Endothelial cell (in vitro differentiated cells): ENCODE data around the gene HDLBP. TPM values are rescaled to one million over a fixed set of nuclear protein-coding genes. Genes with fewer than 3 reads are reported as not detected.

Source experiments
- total RNA-seq: library from RNA; stranded (reverse); fragmentation: NEBNext Ultra II Directional; extraction: Animal tissue kit (Norgen Biotek cat#: 25700); gene quantifications from one replicate; pipeline ENCODE4 v1.2.1, GENCODE V29; 2021; ENCODE audit not compliant: unreplicated experiment

Gene HDLBP
- total RNA-seq, 1 donor from 2014 or later = 364 TPM

Other genes with a start within 250 kb of the HDLBP start
- 82.4 TPM for gene MTERF4, start 213.4 kb downstream of the HDLBP start, total RNA-seq
- gene PASK, start 166.2 kb downstream of the HDLBP start, total RNA-seq = 39.7 TPM
- 61.6 TPM for gene PPP1R7, start 165.2 kb downstream of the HDLBP start, total RNA-seq
- gene ANO7, start 127.0 kb downstream of the HDLBP start, total RNA-seq = 16.1 TPM
- 487 TPM for gene SEPTIN2, start 253 bp upstream of the HDLBP start, total RNA-seq
- gene FARP2, start 40.6 kb upstream of the HDLBP start, total RNA-seq = 19.1 TPM
- 296 TPM for gene STK25, start 192.9 kb upstream of the HDLBP start, total RNA-seq
- gene BOK, start 243.1 kb upstream of the HDLBP start, total RNA-seq = 110 TPM